Measurements from ENCODE around the gene ZFHX3. TPM values are rescaled to one million over a fixed set of nuclear protein-coding genes. Genes with fewer than 3 reads are reported as not detected.

ZFHX3 gene
- total RNA-seq, 1 donor from 2014 or later = 51.4 TPM

DNA sequence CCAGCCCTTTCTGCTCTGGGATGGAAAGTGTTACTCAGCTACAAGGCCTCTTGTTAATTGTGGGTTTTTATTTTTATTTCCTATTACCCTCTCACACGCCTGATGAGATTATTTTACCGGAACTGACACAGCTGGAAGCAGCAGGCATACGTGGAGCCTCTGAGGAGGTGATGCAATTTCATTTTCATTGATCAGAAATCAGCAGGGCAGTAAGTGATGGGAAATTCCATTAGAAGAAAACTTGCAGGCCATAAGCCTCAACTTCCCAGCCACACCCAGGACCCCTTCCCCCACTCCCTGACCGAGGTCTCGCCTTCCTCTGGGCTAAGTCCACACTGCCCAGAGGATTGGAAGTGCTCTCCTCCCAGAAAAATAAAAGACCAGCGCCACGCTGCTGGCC is 69.7 kb downstream of the ZFHX3 start:
- no peak for DNase-seq (ENCODE audit: low spot score)

DNA sequence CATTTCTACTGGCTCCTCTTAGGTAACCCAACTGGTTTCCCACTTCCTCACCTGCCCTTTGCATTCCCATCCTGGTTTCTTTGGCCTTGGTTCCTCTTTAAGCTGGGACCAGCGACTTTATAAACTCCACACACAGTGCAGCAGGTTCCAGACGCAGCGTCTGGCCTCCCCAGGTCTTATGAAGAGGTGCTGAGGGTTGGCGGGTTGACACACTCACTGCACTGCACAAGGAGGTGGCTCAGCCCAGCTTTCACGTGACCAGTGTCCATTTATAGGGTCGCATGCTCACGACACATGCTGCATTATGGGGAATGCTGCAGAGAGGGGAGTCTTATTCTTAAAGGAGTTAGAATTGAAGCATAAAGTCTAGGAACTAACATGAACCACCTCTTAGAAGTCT is 70.8 kb downstream of the ZFHX3 start:
- DNase-seq (ENCODE audit: low spot score) = no peak

DNA sequence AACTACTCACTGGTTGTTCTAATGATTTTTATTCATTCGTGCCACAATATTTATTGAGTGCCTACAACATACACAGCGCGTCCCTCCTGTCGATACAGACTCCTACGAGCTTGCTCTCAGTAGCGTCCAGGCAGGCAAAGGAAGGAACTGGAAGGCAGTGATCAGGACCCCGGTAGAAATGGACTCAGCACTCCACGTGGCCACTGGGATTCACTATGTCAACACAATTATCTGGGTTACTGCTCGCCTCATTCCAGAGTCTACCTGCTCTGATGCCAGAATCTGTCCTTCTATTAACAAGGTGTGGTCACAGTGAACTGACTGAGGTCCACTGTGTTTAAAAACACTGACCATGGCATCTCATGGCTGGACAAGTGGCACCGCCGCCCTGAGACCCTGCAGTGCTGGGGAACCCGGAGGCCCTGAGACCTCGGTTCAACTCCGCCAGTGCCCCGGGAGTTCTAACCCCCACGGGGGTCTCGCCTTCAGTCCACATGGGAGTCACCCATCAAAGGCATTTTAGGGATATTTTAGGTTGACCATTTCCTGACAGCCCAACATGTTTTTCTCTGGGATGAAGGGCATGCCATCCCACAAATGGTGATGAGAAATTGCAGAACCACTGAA is 71.4 kb downstream of the ZFHX3 start:
- peak; percentile 53 for DNase-seq (ENCODE audit: low spot score)

DNA sequence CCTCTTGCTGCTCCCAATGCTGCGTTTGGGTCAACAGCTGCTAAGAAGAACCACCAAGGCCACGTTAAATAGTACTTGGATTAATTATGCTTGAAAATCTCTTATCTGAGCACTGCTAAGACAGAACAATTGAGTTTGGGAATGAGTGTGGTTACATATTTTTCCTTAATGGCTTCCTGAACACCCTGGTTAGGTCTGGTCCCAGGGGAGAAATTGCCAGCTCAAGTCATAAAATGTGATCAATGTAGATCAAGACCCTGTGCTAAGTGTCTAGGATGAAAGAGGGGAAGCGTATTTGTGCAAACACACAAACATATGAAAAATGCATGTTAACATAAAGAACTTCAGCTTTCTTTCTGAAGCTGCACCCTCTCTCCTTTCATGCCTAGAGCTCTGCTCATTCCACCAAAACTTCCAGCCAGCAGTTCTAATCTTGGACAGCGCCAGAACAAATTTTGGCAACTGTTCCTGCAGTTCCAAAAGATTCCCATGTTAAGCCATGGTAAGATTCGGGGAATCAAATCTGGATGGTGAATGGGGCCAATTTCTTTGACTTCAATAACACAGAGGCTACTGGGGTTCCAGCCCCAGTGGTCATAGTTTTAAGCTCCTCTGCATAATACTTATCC is 72.0 kb downstream of the ZFHX3 start:
- DNase-seq (ENCODE audit: low spot score) = no peak

- DNase-seq (ENCODE audit: low spot score) = peak; percentile 59
Measured at GRCh38 chr16:72974142-72974769, 73.7 kb downstream of the ZFHX3 start.

- no peak for DNase-seq (ENCODE audit: low spot score)
Measured at GRCh38 chr16:72972878-72973571, 74.9 kb downstream of the ZFHX3 start.

DNA sequence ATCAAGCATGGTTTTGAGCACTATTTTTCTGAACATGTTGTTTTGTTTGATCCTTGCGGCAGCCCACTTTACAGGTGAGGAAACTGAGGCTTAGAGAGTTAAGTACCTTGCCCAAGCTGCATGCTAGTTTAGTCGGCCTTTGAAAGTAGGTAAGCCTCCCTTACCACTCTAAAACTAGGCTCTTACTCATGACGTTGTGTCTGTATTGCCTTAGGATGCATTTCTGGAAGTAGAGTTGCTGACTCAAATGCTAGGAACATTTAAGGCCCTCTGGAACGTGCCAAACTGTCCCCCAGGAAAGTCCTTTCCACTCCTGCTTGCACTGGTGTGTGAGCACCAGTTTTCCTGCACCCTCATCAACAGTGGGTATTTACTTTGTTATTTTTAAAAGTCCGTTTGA is 76.6 kb downstream of the ZFHX3 start:
- DNase-seq (ENCODE audit: low spot score) = no peak

DNA sequence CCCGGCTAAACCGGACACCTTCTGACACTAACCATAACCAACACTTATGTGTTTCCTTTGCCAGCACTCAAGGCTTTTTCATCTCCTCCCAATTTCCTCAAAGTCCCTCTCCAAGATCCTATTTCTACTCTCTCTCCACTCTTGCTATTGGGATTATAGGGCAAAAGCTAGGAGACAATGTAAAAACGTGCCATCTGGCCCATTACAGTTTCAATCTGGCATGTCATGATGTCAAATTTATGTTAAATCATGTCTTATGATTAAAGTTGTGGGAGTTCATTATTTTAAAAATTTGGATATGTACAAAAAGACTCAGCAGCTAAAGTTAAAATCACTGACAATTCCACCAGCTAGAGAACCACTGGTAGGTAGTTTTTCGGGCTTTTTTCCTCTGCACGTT is 77.3 kb downstream of the ZFHX3 start:
- DNase-seq (ENCODE audit: low spot score) = no peak

- no peak for DNase-seq (ENCODE audit: low spot score)
Measured at GRCh38 chr16:72969812-72970211, 78.1 kb downstream of the ZFHX3 start.

DNA sequence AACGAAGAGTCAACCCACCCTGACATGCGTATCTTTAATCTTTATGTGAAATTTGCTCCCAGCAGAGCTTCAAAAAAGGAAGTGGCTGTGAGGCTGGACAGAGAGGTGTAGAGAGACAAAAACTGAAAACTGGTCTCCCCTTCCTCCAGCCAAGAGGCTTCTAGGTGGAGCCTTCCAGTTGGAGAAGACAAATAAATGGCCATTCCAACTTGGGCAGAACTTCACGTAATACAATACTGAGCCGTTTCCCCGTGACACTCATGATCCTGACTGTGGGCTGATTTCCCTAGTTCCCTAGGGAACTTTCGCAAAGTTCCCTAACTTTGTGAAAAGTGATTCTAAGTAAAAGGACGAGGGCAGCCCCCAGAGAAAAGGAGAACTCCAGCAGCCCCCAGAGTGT is 78.8 kb downstream of the ZFHX3 start:
- DNase-seq (ENCODE audit: low spot score) = no peak

- DNase-seq (ENCODE audit: low spot score) = peak; percentile 40
Measured at GRCh38 chr16:72967941-72968340, 80.0 kb downstream of the ZFHX3 start.

DNA sequence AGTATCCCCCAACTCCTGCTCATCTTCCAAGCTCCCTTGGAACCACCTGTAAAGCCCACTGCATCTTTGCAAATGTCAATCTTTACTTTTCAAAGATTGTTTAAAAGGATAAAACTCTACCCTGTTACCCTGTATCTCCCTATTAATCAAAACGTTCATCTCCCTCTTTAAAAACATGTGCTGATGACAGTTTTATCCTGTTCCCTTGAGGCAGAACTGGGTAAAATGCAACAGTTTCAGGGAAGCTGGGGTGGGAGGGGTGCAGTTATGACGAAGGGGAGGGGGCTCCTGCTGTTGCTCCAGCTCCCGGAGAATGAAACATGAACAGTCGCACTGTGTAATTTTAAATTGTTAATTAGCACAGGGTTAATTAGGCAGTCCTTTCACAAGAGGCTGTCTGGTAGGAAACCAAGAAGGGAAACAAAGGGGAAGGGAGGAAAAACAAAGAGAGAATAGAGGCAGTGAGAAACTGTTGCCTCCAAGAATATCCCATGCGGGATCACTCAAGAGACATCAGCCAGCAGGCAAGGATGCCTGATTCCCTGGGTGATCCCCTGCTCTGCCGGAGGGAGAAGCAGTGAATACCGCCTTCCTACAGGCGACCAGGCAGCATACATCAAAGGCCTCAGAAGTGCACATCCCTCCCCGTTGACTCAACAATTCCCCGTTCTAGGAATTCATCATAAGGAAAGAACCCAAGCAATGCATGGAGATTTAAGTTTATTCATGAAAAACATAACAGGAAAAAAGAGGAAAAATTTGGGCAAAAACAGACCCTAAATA is 84.2 kb downstream of the ZFHX3 start:
- no peak for DNase-seq (ENCODE audit: low spot score)

DNA sequence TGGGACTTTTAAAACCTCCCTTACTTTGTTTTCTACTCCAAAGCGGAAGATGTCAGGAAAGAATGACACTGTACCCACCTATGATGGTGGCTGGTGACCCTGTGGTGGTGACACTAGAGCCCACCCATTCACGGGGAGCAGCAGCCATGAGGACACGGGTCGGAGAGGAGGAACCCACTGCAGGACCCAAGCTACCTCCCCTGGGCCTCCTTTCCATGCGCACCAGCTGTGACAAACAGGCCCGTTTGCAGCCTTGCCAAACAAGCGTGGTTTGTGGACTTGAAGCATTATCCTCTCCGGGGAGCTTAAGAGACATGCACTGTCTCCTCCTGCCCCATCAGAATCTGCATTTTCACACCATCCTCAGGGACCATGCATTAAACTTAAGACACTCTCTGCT is 85.6 kb downstream of the ZFHX3 start:
- no peak for DNase-seq (ENCODE audit: low spot score)

- no peak for DNase-seq (ENCODE audit: low spot score)
Measured at GRCh38 chr16:72961863-72962262, 86.1 kb downstream of the ZFHX3 start.

DNA sequence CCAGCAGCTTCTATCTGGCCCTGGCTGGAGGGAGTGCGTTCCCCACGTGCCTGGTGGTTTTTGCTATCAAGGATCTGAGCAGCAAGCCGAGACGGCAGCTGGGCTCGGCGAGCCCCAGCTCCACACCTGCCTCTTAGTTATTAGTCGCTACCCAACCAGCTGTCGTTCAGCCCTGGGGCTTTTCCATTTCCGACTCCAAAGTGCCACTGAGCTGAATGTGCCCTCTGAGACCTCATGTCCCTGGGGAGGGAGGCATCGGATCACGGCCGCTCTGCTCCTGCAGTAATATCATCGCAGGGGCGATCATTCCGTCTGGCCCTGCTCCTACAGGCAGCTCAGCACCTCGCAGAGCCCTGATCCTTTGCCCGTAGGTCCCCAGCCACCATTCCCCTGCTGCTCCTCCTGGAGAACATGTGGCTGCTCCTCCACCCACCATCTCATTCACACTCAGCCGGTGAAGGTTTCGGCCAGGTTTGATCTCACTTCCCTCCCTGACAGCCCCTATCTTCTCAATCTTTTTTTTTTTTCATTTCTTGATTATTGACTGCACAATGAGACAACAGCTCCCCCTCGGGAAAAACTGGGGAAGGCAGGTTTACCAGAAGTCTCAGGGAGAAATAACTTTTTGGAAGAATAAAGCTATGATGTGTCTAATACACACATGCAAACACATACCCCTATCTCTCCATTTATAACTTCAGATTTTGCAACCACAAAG is 86.7 kb downstream of the ZFHX3 start:
- no peak for DNase-seq (ENCODE audit: low spot score)

- DNase-seq (ENCODE audit: low spot score) = no peak
Measured at GRCh38 chr16:72960101-72960500, 87.8 kb downstream of the ZFHX3 start.

GRCh38 chr16:72959301-72959996 is 88.5 kb downstream of the ZFHX3 start:
- DNase-seq (ENCODE audit: low spot score) = no peak

GRCh38 chr16:72958522-72959076 is 89.3 kb downstream of the ZFHX3 start:
- DNase-seq (ENCODE audit: low spot score) = no peak

- DNase-seq (ENCODE audit: low spot score) = no peak
Measured at GRCh38 chr16:72957303-72958277, 90.3 kb downstream of the ZFHX3 start.

Data from mucosa of gallbladder (tissue), 1 donor.